ENCODE data around the gene SPATS2L.

Gene SPATS2L

GRCh38 chr2:200408428-200409316, 102.2 kb downstream of the SPATS2L start:
- peak in 5 of 56 donors; percentile 4 to 30 (median 14) for DNase-seq

- DNase-seq: no peak
These were observed 105.3 kb downstream of the SPATS2L start for GRCh38 chr2:200411831-200412230.

DNA sequence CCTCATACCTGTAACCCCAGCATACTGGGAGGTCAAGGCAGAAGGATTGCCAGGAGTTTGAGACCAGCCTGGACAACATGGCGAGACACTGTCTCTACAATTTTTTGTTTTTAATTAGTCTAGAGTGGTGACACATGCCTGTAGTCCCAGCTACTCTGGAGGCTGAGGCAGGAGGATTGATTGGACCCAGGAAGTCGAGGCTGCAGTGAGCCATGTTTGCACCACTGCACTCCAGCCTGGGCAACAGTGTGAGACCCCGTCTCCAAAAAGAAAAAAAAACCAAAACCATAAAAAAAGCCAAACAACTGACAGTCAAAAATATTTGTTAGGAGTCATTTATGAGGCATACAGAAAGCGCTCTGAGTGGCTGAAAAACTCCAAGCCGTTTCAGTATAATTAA, 107.9 kb downstream of the SPATS2L start:
- DNase-seq: no peak

GRCh38 chr2:200415455-200415854, 109.0 kb downstream of the SPATS2L start:
- DNase-seq: no peak

GRCh38 chr2:200416878-200417277, 110.4 kb downstream of the SPATS2L start:
- no peak for DNase-seq

DNA sequence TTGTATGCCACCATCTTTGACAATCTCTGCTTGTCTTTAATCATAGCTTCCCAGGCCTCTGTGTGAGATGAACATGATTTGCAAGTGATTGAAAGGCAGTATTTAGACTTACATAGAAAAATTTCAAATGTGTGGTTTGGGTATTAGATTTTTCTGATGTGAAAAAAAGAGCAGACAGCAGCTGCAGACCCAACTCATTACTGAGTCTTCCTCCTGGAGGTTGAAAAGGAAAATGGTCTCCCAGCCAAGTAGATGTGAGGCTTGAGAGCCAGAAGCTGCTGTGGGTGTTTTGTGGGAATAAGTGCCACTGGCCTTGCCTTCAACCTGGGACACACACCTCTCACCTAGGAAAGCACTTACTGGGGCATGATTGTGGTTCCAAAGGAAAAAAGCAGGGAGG, 110.9 kb downstream of the SPATS2L start:
- no peak for DNase-seq

- DNase-seq: no peak
These were observed 111.9 kb downstream of the SPATS2L start for GRCh38 chr2:200418399-200418798.

GRCh38 chr2:200419325-200419724, 112.8 kb downstream of the SPATS2L start:
- no peak for DNase-seq

DNA sequence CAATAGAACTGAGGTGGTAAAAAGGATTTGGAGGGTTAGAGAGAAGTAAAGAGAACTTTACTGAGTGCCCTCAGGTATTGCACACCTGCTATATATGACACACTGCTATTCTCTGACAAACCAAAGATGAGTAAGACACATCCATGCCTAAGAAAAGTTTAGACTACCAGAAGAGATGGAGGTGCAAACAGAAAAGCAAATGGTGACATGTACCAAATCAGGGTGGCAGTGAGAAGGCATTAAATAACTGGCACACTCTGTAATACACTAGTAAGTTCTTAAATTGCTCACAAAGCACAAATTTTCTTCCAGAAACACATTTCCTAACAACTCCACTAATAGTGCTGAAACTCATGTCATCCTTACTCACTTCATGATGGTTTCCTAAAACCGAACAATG, 114.8 kb downstream of the SPATS2L start:
- DNase-seq: no peak

GRCh38 chr2:200422071-200422470, 115.6 kb downstream of the SPATS2L start:
- DNase-seq: no peak

DNA sequence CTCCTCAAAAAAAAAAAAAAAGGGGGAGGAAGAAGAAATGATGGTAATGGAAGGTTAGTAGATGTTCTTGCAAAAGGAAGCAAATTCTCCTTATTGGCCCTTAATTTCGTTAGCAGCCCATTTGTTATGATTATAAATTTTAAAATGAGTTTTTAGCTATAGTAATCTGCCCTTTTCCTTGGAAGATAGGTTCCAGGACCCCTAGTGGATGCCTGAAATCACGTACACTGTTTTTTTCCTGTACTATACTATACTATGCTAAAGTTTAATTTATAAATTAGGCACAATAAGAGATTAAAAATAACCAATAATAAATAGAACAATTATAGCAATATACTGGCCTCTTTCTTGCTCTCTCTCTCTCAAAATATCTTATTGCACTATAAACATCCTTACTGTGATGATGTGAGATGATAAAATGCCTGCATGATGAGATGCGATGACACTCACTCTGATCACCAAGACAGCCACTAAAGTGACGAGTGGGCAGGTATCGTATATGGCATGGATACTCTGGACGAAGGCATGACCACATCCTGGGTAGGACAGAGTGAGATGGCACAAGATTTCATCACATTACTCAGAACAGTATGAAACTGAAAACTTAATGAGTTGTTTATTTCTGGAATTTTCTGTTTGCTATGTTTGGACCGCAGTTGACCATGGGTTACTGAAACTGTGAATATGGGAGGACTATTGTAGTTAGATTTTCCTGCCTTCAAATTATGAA, 116.2 kb downstream of the SPATS2L start:
- DNase-seq: no peak

- DNase-seq: no peak
These were observed 117.0 kb downstream of the SPATS2L start for GRCh38 chr2:200423541-200423940.

- DNase-seq: no peak
These were observed 118.7 kb downstream of the SPATS2L start for GRCh38 chr2:200425026-200425821.

DNA sequence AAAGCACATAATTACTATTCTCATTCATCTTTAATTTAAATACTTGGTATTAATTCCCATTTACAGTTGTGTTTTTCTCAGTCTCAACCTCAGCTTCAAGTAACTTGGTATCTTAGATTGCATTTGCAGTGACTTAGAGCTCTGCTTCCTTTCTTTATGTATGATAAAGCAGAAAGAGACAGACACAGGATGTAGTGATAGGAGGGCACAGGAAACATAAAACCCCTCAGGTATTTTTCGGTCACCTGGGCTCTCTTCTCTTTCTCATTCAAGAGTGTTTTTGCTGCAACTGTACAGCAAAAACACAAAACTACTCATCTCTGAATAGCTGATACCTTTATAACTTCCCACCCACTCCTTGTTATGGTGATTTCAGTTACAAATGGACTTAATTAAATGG, 120.3 kb downstream of the SPATS2L start:
- DNase-seq: no peak

GRCh38 chr2:200428961-200429665, 122.6 kb downstream of the SPATS2L start:
- DNase-seq: no peak

DNA sequence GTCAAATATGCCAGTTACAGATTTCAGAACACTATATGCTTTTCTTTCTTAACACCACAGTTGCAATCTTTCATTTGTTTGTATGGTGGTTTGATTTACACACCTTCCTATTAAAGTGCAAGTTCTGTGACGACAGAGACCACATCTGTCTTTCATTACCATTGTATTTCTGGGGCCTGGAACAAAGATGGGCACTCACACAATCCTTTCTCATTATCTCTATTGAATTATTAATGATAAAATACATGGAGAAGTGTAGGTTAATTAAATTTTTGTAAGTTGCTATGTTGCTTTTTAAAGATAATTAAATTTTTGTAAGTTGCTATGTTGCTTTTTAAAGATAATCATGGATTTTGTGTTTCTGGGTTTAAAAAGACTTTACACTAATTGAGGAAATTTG, 123.5 kb downstream of the SPATS2L start:
- DNase-seq: no peak

DNA sequence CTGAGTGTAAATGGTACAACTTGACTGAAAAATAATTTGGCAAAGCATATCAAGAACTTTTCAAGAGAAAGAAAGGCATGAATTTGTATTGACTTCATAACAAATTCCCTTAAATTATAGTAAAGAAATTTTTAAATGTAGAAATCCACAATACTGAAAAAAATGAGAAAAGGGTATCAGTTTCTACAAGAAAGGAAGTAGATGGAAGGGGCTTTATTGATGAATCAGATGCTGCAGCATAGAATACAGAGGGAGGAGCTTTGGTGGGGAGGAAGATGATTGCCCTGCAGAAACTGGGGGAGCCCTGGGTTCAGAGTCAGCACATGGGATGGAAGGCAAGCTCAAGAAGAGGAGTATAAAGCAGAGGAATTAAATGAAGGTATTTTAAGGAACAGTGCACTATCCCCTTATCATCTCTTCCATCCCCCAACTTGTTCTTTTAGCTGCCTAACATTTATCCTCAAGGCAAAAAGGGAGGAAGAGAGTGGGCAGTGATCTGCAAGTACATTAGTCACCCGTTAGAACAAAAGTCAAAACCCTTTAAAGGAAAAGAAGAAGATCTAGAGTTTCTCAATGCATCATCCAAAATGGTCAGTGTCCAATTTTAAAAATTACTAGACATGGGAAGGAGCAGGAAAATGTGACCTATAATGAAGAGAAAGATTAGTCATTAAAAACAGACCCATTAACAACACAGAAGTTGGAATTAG, 125.7 kb downstream of the SPATS2L start:
- no peak for DNase-seq

DNA sequence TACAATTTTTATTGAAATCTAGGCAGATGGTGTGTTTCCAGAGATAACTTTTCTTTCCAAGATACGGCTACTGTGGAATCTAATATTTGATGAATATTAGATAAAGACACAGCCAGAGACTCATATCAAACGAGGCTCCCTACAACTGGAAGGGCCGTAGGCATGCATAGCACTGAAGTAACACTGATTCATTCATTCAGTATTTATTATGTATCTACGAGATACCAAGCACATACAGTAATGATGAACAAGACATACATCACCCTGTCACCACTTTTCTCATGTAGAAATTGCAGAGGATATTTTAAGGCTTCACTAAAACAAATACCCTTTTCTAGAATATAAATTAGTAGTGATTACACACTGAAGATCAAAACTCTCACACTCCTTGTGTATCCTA, 128.9 kb downstream of the SPATS2L start:
- DNase-seq: no peak

DNA sequence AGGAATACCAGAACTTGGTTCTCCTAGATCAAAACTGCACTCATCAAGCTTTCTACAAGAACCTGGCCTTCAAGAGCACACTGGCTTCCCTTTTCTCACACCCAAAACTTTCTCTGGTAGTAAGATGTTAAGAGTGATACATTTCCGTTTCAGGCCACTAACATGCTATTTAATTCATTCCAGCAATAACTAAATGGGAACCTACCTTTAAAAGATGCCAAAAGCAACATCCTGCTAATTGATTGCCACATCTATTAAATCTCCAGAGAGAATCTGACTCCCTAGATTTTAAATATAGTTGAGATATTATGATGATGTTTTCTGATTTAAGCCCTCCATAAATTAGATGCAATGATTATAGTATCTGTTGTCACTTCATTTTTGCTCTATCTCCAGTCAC, 131.8 kb downstream of the SPATS2L start:
- DNase-seq: no peak

DNA sequence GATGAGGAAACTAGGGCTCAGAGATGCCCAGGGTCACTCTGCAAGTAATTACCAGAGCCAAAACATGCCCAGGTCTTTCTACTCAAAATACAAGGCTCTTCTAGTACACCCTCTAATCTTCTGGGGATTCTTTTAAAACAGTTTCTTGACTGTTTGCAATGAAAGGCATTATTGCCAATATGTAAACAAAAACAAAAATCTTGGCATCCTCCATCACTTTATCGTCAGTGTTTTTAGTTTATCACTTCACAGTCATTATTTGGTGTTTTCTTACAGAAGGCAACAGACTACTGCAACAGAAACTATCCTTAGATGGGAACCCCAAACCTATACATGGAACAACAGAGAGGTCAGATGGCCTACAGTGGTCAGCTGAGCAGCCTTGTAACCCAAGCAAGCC, 132.4 kb downstream of the SPATS2L start:
- DNase-seq: no peak

DNA sequence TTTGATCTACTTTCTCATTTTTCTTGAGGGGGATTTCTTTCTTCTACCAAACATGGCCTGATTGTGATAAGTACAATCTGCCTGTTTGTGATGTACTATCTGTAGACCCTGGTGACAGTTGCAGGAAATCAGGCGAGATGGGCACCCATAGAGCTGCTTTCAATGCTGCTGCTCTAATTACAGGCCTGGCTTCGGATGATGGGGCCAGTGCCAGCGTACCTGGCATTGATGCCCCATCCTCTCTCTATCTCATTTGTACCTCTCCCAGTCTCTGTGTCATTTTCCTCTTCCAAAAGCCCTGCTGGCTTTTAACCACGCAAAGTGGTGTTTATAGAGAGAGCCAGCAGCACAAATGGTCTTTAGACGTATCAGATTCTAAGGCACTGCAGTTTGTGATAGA, 133.5 kb downstream of the SPATS2L start:
- DNase-seq: no peak

Data from nucleus accumbens (tissue), 56 donors.